Temporal lobe (tissue), 2 donors: ENCODE data around the gene ABCC5. TPM values are rescaled to one million over a fixed set of nuclear protein-coding genes. Genes with fewer than 3 reads are reported as not detected.

ENCODE experiments used
- small RNA-seq: library from RNA; depleted of rRNA; stranded (forward); fragments of <200 nt; gene quantifications from one replicate; pipeline ENCODE3, GENCODE V24; 2014; ENCODE audit warnings: low replicate concordance
- total RNA-seq: library from RNA; depleted of rRNA; stranded (reverse); fragments of >200 nt; gene quantifications from one replicate; pipeline ENCODE4 v1.2.3, GENCODE V29; 2014

ABCC5 gene
- total RNA-seq, 1 donor from 2014 or later = 37.1 TPM

Small RNA genes within 50 kb of the gene (small RNA-seq; reads per million reads assigned to genes)
- not detected for gene MIR4448

Other genes starting within 250 kb of the ABCC5 start
- gene MAP6D1, start 192.3 kb downstream of the ABCC5 start, total RNA-seq = 5.2 TPM
- 17.7 TPM for gene PARL, start 133.0 kb downstream of the ABCC5 start, total RNA-seq
- gene HTR3D, start 13.9 kb upstream of the ABCC5 start, total RNA-seq = not detected
- gene HTR3C, start 35.2 kb upstream of the ABCC5 start, total RNA-seq = not detected
- not detected for gene HTR3E, start 79.2 kb upstream of the ABCC5 start, total RNA-seq
- gene EIF2B5, start 117.5 kb upstream of the ABCC5 start, total RNA-seq = 29.7 TPM
- gene DVL3, start 137.5 kb upstream of the ABCC5 start, total RNA-seq = 28.0 TPM
- gene AP2M1, start 157.0 kb upstream of the ABCC5 start, total RNA-seq = 228 TPM
- gene ABCF3, start 168.3 kb upstream of the ABCC5 start, total RNA-seq = 38.4 TPM
- gene VWA5B2, start 211.7 kb upstream of the ABCC5 start, total RNA-seq = 1.7 TPM
- gene ALG3, start 231.1 kb upstream of the ABCC5 start, total RNA-seq = 5.4 TPM
- gene EEF1AKMT4, start 231.8 kb upstream of the ABCC5 start, total RNA-seq = 0.49 TPM
- 3.0 TPM for gene CAMK2N2, start 243.7 kb upstream of the ABCC5 start, total RNA-seq